ENCODE measurements around the gene IL17A.
"Not testable (repeated sequence)": the region's sequence is repeated elsewhere in the genome, so short reads cannot be mapped to it uniquely, and the experiment has no call there.

IL17A gene

GRCh38 chr6:52164319-52165094 lies 21.7 kb upstream of the IL17A start:
- no peak for DNase-seq

GRCh38 chr6:52167267-52167666 lies 18.9 kb upstream of the IL17A start:
- no peak for DNase-seq

- DNase-seq: not testable (repeated sequence)
These were observed 17.8 kb upstream of the IL17A start for GRCh38 chr6:52168351-52168750.

DNA sequence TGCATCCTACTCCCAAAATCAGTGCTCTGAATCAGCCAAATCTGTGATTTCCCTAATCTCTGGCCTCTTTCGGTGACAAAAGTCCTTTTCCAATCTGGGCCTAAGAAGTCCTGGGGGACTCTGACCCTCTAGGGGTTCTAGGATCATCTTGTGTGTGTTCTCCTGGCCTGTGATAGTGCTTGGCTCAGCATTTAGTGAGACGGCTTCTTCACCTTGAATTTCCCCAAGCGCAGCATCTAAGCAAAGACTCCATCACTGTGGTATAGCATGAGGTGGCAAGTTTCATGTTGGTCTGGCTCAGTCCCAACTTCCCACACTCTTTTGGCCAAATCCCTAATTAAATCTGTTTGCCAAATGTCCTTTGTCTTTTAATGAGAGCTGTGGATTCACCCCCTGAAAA lies 12.1 kb upstream of the IL17A start:
- DNase-seq: no peak

GRCh38 chr6:52176550-52176949 lies 9.6 kb upstream of the IL17A start:
- peak; percentile 3 for DNase-seq

DNA sequence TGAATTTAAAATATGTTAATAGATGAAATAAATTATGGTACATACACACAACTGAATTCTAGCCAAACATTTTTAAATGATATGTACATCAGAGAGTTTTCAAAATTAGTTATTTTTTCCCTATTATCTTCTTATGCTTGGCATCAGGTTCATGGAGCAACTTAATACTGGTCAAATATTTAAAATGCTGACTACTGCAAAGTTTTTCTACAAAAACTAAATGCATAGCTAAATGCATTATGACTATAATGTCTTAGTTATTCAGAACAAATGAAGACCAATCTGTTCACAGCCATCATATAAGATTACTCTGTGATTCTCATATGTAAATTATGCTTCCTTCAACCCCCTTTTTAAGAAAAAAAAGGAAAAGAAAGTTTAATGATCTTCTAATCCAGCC lies 8.2 kb upstream of the IL17A start:
- DNase-seq: no peak

DNA sequence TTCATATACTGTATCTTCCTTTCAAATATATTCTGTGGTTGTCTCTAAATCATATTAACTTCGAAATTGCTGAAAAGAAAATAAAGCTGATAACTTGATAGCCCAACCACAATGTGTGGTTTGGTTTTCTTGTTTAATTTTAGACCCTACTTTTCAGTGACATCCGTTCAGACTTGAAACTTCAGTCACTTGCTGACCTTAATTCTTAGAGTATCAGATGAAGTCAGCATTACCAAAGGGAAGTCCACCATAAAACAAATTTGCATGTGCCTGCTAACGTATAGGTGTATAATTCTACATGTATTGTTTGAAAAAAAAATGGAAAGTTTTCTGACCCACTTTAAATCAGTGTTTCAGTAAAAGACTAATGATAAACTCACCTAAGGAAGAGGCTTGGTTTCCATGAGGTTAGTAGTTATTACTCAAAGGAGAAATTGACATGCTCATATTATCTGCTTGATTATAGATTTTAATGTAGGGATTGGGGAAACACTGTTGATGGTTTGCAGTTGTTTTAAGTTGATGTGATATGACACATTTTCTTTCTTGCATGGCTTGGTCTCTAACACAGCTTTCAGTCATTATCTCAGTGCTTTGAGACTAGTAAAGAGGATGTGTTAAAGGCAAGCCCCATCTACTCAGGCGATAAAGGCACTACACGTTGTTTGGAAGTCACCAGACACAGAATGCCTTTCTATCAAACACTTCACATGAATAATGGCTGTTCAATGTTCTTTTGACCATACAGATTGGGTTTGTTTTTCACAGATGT lies 5.2 kb upstream of the IL17A start:
- no peak for DNase-seq

DNA sequence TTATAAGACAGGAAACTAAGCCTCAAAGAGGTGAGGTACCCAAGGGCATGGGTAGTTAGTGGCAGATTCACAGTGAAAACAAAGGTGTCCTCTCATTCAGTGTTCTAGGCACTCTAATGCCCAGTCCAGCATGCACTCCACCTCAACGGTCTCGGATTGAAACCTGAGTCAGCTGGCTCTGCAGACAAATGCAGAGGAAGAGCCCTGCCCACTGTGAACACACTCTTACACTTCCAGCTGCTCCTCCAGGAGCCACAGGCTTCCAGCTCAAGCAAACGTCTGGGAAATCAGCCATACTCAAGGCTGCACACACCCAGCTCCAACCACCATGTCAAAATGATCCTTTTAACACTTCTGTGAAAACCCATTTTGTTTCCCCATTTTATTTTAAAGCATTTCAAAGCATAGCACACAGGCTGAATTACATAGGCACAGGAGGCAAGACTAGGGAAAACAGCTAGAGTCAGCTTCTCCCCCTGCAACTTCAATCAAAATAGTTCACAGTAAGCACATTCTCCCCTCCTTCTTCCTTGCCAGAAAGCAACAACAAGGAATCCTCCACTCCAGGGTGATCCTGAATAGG lies 3.0 kb upstream of the IL17A start:
- DNase-seq: no peak

GRCh38 chr6:52186480-52186879 lies 305 bp downstream of the IL17A start:
- no peak for DNase-seq

- no peak for DNase-seq
These were observed 923 bp downstream of the IL17A start for GRCh38 chr6:52187098-52187497.

DNA sequence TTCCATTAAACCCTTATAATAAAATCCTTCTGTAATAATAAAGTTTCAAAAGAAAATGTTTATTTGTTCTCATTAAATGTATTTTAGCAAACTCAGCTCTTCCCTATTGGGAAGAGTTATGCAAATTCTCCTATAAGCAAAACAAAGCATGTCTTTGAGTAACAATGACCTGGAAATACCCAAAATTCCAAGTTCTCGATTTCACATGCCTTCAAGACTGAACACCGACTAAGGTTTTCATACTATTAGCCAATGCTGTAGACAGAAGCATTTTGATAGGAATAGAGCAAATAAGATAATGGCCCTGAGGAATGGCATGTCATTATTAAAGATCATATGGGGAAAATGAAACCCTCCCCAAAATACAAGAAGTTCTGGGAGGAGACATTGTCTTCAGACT lies 3.8 kb downstream of the IL17A start:
- DNase-seq: no peak

- DNase-seq: no peak
These were observed 4.2 kb downstream of the IL17A start for GRCh38 chr6:52190409-52190808.

DNA sequence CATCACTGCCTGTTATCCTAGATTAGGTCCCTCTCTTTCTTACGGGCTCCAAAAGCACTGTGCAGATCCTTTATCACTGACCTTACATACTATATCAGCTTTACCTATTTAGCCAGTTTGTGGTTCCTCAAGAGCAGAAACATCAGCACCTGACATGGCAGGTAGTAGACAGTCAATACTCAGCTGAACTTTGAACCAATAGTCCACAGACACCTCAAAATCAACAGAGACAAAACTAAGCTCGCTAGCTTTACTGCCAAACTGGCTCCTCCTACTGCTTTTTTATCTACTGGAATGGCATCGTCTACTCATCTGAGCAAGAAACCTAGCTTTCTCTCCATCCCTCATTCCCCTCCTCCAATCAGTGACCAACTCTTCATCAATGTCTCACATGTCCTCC lies 5.6 kb downstream of the IL17A start:
- no peak for DNase-seq

DNA sequence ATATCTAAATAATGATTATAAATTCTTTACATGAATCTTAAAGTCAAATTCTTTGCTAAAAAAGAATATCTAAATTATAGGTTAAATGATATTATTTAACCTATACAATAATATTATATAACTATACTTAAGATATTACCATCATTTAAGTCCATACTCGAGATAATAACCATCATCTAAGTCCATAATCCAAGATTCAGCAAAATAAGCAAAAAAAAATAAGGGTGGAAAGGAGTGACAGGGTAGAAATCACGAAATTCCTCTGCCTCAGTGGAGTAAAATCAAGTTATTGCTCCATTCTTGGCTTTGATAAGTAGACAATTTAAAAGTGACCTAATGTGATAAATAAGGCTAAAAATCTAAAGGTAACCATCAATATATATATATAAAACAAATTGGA lies 9.7 kb downstream of the IL17A start:
- DNase-seq: no peak

DNA sequence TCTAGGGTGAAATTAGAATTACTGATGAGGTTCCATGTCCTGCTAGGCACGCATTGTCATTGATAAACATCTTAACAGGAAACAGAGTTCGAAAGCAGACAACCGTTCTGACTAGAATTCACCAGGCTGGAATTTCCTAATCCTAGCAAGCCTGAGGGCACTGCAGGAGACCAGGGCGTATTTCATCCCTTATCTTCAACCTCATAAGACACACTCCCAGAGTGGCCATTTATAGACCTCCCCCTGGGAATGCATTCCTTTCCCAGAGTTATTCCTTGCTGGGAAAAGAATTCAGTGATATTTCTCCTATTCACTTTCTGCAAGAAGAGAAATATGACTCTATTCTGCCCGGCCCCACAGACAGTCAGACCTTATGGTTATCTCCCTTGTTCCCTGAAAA lies 13.9 kb downstream of the IL17A start:
- DNase-seq: not testable (repeated sequence)

- DNase-seq: no peak
These were observed 14.9 kb downstream of the IL17A start for GRCh38 chr6:52201046-52201445.

DNA sequence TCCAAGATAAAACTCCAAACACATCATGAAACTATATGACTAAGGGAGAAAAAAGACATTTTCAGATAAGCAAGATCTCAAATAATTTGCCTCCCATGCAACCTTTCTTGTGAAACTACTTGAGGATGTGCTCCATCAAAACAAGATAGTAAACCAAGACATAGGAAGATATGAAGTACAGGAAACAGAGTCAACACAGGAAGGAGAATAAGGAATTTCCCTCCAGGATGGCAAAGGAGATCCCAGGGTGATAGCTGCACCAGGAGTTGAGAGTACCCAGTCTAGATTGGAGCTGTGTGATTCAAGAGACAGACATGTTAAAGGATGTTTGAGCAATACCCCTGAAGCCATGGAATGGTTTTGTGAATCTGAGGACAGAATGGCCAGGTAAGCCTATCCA lies 15.3 kb downstream of the IL17A start:
- DNase-seq: no peak

DNA sequence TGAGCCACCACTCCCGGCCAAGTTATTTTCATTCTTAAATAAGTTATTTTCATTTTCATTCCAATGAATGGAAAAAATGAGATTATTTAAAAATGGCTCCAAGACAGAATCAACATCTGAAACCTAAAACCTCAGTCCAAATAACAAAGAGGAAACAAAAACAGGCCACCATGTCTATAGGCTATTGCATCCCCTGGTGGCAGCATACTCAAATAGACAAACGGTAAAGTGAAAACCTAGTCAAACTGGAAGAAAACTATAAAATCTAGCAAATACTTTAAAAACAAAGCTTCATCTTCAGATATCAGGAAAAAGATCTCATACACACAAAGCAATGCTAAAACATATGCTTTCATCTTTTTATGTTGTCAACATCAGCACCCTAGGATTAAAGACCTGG lies 20.9 kb downstream of the IL17A start:
- DNase-seq: no peak

DNA sequence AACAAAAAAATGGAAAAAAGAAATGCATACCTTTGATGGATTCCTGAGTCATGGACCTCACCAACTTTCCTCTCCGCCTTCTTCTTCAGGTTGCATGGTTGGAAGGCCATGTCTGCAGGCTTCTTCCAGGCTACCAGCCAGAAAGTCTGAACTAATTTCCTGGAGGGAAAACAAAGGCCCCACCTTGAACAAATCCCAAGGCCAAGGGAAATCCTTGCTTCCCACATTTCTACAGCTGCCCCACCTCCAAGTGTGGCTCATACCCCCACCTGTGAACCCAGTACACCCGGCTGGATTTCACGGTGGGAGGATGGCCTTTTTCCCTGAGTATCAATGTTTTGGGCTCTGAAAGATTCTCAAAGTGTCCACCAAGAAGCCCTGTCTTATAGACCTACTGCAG lies 22.4 kb downstream of the IL17A start:
- DNase-seq: no peak

DNA sequence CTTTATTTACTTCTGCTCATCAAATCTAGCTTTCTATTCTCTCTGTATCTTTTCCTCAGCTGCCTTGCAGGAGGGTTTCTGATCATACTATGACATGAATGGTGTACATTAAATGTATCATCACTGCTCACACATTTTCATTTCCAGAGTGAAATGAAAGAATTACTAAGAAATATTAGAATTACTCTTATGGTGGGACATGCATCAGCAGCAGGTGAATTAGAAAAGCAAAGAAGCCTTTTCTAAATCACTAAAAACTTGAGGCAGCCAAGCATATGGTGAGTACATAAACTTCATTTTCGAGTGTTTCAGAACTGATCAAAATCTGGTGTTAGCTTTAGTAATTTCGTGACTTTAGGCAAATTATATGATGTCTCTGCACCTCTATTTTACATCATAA lies 23.6 kb downstream of the IL17A start:
- DNase-seq: no peak

- no peak for DNase-seq
These were observed 24.1 kb downstream of the IL17A start for GRCh38 chr6:52210227-52210626.

GRCh38 chr6:52213127-52213526 lies 27.0 kb downstream of the IL17A start:
- no peak for DNase-seq

DNA sequence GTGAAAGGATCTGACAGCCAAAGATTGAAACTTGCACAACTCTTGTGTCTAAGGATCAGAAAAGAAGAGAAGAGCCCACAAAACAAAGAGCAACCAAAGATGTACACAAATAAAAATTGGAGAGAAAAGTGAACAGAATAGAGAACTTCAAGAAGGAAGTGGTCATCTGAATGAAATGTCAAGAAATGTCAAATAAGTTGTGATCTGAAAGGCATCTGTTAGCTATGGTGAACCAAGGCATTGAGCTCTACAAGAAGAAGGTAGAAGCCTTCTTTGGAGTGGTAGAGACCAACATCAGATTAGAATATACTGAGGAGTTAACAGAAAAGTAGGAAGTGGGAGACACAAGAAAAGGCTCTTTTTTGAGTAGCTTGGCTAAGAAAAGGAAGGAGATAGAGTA lies 29.6 kb downstream of the IL17A start:
- no peak for DNase-seq

- no peak for DNase-seq
These were observed 30.9 kb downstream of the IL17A start for GRCh38 chr6:52216932-52217575.

Measured in NCI-H2227 treated with DMSO at 0.1 percent for 48 hours (cell line).